Esophagus squamous epithelium (tissue), 4 donors: ENCODE measurements around the gene OLFM2.

Source experiments
- CTCF ChIP-seq, 6 experiments: fragments of 450-650 bp in 4 of 6; fragments of 200-600 bp in 2 of 6; sonication (generic) in 2 of 6; IDR thresholded peaks; one replicate each; pipeline ENCODE4 v1.5.1; 2016 to 2019; ENCODE audit warnings: antibody characterized with exemption in 6 of 6, mild to moderate bottlenecking in 4 of 6, moderate library complexity in 4 of 6
- POLR2A ChIP-seq, 4 donors: fragments of 450-650 bp; IDR thresholded peaks; one replicate each; pipeline ENCODE4 v1.6.1; 2017; ENCODE audit warnings: antibody characterized with exemption in 4 of 4, mild to moderate bottlenecking in 4 of 4, moderate library complexity in 3 of 4

GRCh38 chr19:9875031-9875627, 61.2 kb downstream of the OLFM2 start:
- no peak for TF ChIP-seq POLR2A (IDR thresholded peaks at IDR 0.05)
- TF ChIP-seq CTCF (IDR thresholded peaks at IDR 0.05): no peak
